Parathyroid adenoma (tissue), 2 donors: ENCODE data around the gene OR5B21.

ENCODE experiments used
- H2AFZ ChIP-seq: fragments of 300-600 bp; sonication (generic); one replicate; pipeline ENCODE4 v1.7.0; 2017; ENCODE audit warnings: antibody characterized with exemption, mild to moderate bottlenecking
- H3K27ac ChIP-seq: fragments of 300-600 bp; sonication (generic); one replicate; pipeline ENCODE4 v1.7.0; 2017
- H3K27me3 ChIP-seq: fragments of 300-600 bp; sonication (generic); one replicate; pipeline ENCODE4 v1.7.0; 2017; ENCODE audit warnings: low read length; ENCODE audit not compliant: control insufficient read depth, insufficient read depth
- H3K36me3 ChIP-seq: fragments of 300-600 bp; sonication (generic); one replicate; pipeline ENCODE4 v1.7.0; 2017; ENCODE audit warnings: low read length; ENCODE audit not compliant: control insufficient read depth, insufficient read depth
- H3K4me1 ChIP-seq: fragments of 300-600 bp; sonication (generic); one replicate; pipeline ENCODE4 v1.7.0; 2017; ENCODE audit warnings: control low read depth
- H3K4me2 ChIP-seq: fragments of 300-600 bp; sonication (generic); one replicate; pipeline ENCODE4 v1.7.0; 2017; ENCODE audit warnings: low read length
- H3K4me3 ChIP-seq: fragments of 300-600 bp; sonication (generic); one replicate; pipeline ENCODE4 v1.7.0; 2017; ENCODE audit warnings: low read depth, low read length
- H3K79me2 ChIP-seq: fragments of 300-600 bp; sonication (generic); one replicate; pipeline ENCODE4 v1.7.0; 2017; ENCODE audit warnings: control low read depth
- H3K9ac ChIP-seq: fragments of 300-600 bp; sonication (generic); one replicate; pipeline ENCODE4 v1.7.0; 2017; ENCODE audit warnings: mild to moderate bottlenecking
- H3K9me3 ChIP-seq: fragments of 300-600 bp; sonication (generic); one replicate; pipeline ENCODE4 v1.7.0; 2017; ENCODE audit warnings: low read length; ENCODE audit not compliant: control insufficient read depth
- TF ChIP-seq, protein P1 (sequence below): fragments of 300-600 bp; sonication (generic); IDR thresholded peaks from one replicate; pipeline ENCODE4 v1.7.0; 2017; ENCODE audit warnings: antibody characterized with exemption, mild to moderate bottlenecking
- donor health status: primary hyperparathyroidism.

Gene OR5B21

DNA sequence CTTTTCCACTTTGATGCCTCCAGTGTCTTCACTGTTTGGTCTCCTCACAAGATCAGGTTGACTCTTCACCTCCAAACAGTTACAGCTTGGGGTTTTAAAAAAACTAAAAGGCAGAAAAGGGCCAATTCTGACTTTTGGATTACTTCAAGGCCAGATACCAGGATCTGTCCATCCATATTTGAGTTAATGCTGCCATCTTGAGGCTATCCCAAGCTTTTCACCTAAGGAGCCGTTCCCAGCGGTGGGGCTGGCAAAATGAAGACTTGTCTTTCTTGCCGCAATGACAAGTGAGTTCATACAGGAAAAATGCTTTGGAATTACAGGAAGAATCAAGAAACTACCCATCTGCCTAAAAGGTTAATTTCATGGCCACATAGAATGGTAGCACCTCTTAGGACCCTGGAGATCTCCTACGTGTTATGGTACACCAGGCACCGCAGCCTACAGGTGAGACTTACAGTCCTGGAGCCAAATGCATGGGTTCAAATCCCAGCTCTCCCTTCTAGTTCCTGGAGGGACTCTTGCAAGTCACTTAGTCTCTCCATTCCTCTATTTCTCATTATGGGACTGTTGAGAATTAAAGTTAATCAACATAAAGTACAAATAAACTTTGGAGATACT is 6.0 kb upstream of the OR5B21 start:
- H2AFZ ChIP-seq: peak overlapping the region; percentile 38
- no peak overlapping the region for H3K4me3 ChIP-seq
- no peak overlapping the region for H3K9ac ChIP-seq
- TF ChIP-seq, protein P1, sequence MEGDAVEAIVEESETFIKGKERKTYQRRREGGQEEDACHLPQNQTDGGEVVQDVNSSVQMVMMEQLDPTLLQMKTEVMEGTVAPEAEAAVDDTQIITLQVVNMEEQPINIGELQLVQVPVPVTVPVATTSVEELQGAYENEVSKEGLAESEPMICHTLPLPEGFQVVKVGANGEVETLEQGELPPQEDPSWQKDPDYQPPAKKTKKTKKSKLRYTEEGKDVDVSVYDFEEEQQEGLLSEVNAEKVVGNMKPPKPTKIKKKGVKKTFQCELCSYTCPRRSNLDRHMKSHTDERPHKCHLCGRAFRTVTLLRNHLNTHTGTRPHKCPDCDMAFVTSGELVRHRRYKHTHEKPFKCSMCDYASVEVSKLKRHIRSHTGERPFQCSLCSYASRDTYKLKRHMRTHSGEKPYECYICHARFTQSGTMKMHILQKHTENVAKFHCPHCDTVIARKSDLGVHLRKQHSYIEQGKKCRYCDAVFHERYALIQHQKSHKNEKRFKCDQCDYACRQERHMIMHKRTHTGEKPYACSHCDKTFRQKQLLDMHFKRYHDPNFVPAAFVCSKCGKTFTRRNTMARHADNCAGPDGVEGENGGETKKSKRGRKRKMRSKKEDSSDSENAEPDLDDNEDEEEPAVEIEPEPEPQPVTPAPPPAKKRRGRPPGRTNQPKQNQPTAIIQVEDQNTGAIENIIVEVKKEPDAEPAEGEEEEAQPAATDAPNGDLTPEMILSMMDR: peak; percentile 52
- no peaks in the 10 kb centered on the region for H3K79me2 ChIP-seq
- H3K36me3 ChIP-seq: no peaks in the 10 kb centered on the region
- H3K9me3 ChIP-seq: no peaks in the 10 kb centered on the region
- no peak overlapping the region for H3K27ac ChIP-seq
- H3K27me3 ChIP-seq: no peaks in the 10 kb centered on the region
- H3K4me2 ChIP-seq: no peak overlapping the region
- H3K4me1 ChIP-seq: no peaks in the 10 kb centered on the region

DNA sequence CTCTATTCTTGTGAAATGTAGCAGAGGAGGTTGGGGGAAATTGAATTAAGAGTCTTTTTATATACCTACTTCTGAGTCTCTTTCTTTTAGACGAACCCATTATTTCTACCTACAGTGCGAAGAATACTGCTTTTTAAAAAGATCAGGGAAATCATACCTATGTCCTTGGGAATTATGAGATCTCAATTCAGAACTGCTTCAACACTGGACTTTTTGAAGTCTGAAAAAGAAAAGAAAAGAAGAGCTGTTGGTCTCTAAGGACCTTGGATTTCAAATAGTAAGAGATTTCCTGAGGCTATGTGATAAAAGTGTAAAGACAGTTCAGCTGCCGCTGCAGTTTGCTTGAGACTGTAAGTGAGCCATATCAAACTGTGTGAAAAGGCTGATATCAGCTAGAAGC is 3.7 kb upstream of the OR5B21 start:
- H3K4me3 ChIP-seq: no peak overlapping the region
- H3K27me3 ChIP-seq: no peaks in the 10 kb centered on the region
- TF ChIP-seq, protein P1: no peak
- H3K36me3 ChIP-seq: no peaks in the 10 kb centered on the region
- H2AFZ ChIP-seq: peak overlapping the region; percentile 50
- H3K27ac ChIP-seq: peak overlapping the region; percentile 19
- H3K4me1 ChIP-seq: no peaks in the 10 kb centered on the region
- H3K4me2 ChIP-seq: no peak overlapping the region
- no peak overlapping the region for H3K9ac ChIP-seq
- H3K79me2 ChIP-seq: no peaks in the 10 kb centered on the region
- no peaks in the 10 kb centered on the region for H3K9me3 ChIP-seq

DNA sequence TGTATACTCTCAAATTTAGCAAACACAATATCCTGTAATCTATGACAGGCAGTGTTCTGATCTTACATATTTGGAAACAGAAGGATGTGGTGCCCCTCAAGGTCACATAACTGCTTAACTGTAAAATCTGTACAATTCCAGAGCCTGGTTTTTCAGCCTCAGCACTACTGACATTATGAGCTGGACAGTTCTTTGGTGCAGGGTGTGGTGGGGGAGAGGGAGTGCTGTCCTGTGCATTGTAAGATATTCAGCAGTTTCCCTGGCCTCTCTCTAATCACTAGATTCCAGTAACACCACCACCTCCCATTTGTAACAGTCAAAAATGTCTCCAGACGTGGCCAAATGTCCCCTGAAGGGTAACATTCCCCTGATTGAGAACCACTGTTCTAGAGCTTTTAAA is 1.8 kb upstream of the OR5B21 start:
- H3K79me2 ChIP-seq: no peaks in the 10 kb centered on the region
- H3K4me1 ChIP-seq: no peaks in the 10 kb centered on the region
- no peaks in the 10 kb centered on the region for H3K36me3 ChIP-seq
- no peaks in the 10 kb centered on the region for H3K9me3 ChIP-seq
- TF ChIP-seq, protein P1: no peak
- no peak overlapping the region for H3K4me3 ChIP-seq
- H3K4me2 ChIP-seq: no peak overlapping the region
- no peaks in the 10 kb centered on the region for H3K27me3 ChIP-seq
- no peak overlapping the region for H3K9ac ChIP-seq
- H2AFZ ChIP-seq: no peak overlapping the region
- no peak overlapping the region for H3K27ac ChIP-seq

DNA sequence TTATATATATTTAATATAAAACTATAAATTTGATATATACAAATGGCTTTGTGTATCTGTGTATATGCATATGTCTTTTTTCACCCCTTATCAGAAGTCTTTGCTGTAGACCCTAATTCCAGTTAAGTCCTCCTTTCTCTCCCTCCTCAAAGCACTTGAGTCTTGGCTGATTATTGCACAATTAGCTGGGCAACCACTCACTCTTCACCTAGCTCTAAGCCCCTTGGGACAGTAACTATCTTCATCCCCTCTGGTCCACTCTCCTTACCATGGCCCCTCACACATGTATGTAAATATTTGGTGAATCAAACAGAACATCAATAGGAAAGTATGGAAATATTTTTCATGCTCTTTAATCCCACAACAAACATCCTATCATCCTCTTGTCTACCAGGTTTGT is 909 bp upstream of the OR5B21 start:
- Histone ChIP-seq H3K9me3 (no peaks in the 10 kb centered on the region), H3K4me1 (no peaks in the 10 kb centered on the region), H3K4me2 (no peak overlapping the region), H3K79me2 (no peaks in the 10 kb centered on the region), H3K4me3 (no peak overlapping the region), H3K27me3 (no peaks in the 10 kb centered on the region), H3K9ac (no peak overlapping the region), H2AFZ (no peak overlapping the region), H3K36me3 (no peaks in the 10 kb centered on the region), H3K27ac (no peak overlapping the region)
- TF ChIP-seq, protein P1: no peak

DNA sequence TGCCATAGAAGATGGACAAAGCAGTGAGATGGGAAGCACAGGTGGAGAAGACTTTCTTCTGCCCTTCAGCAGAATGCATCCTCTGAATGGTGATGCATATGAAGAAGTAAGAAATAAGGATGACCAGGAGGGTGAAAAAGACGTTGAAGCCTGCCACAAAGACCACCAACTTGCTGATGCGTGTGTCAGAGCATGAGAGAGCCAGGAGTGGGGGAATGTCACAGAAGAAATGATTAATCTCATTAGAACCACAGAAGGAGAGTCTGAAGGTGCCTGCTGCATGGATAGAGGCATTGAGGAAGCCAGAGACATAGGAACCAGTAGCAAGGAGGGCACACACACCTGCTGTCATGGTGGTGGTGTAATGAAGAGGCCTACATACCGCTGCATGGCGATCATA is 550 bp downstream of the OR5B21 start:
- no peak overlapping the region for H3K4me2 ChIP-seq
- H3K27me3 ChIP-seq: no peaks in the 10 kb centered on the region
- H3K4me3 ChIP-seq: no peak overlapping the region
- no peaks in the 10 kb centered on the region for H3K9me3 ChIP-seq
- no peak overlapping the region for H2AFZ ChIP-seq
- no peaks in the 10 kb centered on the region for H3K79me2 ChIP-seq
- TF ChIP-seq, protein P1: no peak
- no peak overlapping the region for H3K27ac ChIP-seq
- no peaks in the 10 kb centered on the region for H3K4me1 ChIP-seq
- no peaks in the 10 kb centered on the region for H3K36me3 ChIP-seq
- H3K9ac ChIP-seq: no peak overlapping the region
